ENCODE measurements around the gene SLMAP.

The SLMAP gene

GRCh38 chr3:57788624-57789018 is 32.5 kb downstream of the SLMAP start:
- no peaks in the 10 kb centered on the region for H3K9me3 ChIP-seq (ENCODE audit: control insufficient read depth, low read length)
- H3K27me3 ChIP-seq (replicated peaks; ENCODE audit: control insufficient read depth, insufficient read depth, low read length, poor library complexity, severe bottlenecking): no peaks in the 10 kb centered on the region
- peaks cover 8% of the 10 kb centered on the region for H3K4me1 ChIP-seq (ENCODE audit: control insufficient read depth, insufficient read depth, low read length, poor library complexity, severe bottlenecking)
- H3K4me3 ChIP-seq (ENCODE audit: insufficient read depth, low read depth, low read length, poor library complexity, severe bottlenecking): no peak overlapping the region
- no peaks in the 10 kb centered on the region for H3K36me3 ChIP-seq (ENCODE audit: control insufficient read depth, insufficient read depth, low read length)
- H3K27ac ChIP-seq (ENCODE audit: insufficient read depth, low read length, poor library complexity, severe bottlenecking): no peak overlapping the region
- no peak for DNase-seq

GRCh38 chr3:57791245-57791644 is 35.1 kb downstream of the SLMAP start:
- Histone ChIP-seq H3K36me3 (ENCODE audit: control insufficient read depth, insufficient read depth, low read length) (no peaks in the 10 kb centered on the region), H3K27ac (ENCODE audit: insufficient read depth, low read length, poor library complexity, severe bottlenecking) (no peak overlapping the region), H3K4me1 (ENCODE audit: control insufficient read depth, insufficient read depth, low read length, poor library complexity, severe bottlenecking) (peaks cover 3% of the 10 kb centered on the region), H3K27me3 (replicated peaks; ENCODE audit: control insufficient read depth, insufficient read depth, low read length, poor library complexity, severe bottlenecking) (no peaks in the 10 kb centered on the region), H3K4me3 (ENCODE audit: insufficient read depth, low read depth, low read length, poor library complexity, severe bottlenecking) (no peak overlapping the region), H3K9me3 (ENCODE audit: control insufficient read depth, low read length) (no peaks in the 10 kb centered on the region)
- DNase-seq: no peak

- H3K9me3 ChIP-seq (ENCODE audit: control insufficient read depth, low read length): no peaks in the 10 kb centered on the region
- DNase-seq: no peak
- H3K36me3 ChIP-seq (ENCODE audit: control insufficient read depth, insufficient read depth, low read length): no peaks in the 10 kb centered on the region
- no peak overlapping the region for H3K27ac ChIP-seq (ENCODE audit: insufficient read depth, low read length, poor library complexity, severe bottlenecking)
- no peak overlapping the region for H3K4me3 ChIP-seq (ENCODE audit: insufficient read depth, low read depth, low read length, poor library complexity, severe bottlenecking)
- H3K4me1 ChIP-seq (ENCODE audit: control insufficient read depth, insufficient read depth, low read length, poor library complexity, severe bottlenecking): peaks cover 3% of the 10 kb centered on the region
- no peaks in the 10 kb centered on the region for H3K27me3 ChIP-seq (replicated peaks; ENCODE audit: control insufficient read depth, insufficient read depth, low read length, poor library complexity, severe bottlenecking)
These were observed 36.1 kb downstream of the SLMAP start for GRCh38 chr3:57792198-57792597.

- H3K9me3 ChIP-seq (ENCODE audit: control insufficient read depth, low read length): no peaks in the 10 kb centered on the region
- H3K27me3 ChIP-seq (replicated peaks; ENCODE audit: control insufficient read depth, insufficient read depth, low read length, poor library complexity, severe bottlenecking): no peaks in the 10 kb centered on the region
- DNase-seq: no peak
- H3K36me3 ChIP-seq (ENCODE audit: control insufficient read depth, insufficient read depth, low read length): no peaks in the 10 kb centered on the region
- no peak overlapping the region for H3K4me3 ChIP-seq (ENCODE audit: insufficient read depth, low read depth, low read length, poor library complexity, severe bottlenecking)
- no peak overlapping the region for H3K27ac ChIP-seq (ENCODE audit: insufficient read depth, low read length, poor library complexity, severe bottlenecking)
- H3K4me1 ChIP-seq (ENCODE audit: control insufficient read depth, insufficient read depth, low read length, poor library complexity, severe bottlenecking): no peaks in the 10 kb centered on the region
These were observed 37.7 kb downstream of the SLMAP start for GRCh38 chr3:57793737-57794187.

GRCh38 chr3:57794501-57794900 is 38.4 kb downstream of the SLMAP start:
- H3K27ac ChIP-seq (ENCODE audit: insufficient read depth, low read length, poor library complexity, severe bottlenecking): no peak overlapping the region
- no peaks in the 10 kb centered on the region for H3K36me3 ChIP-seq (ENCODE audit: control insufficient read depth, insufficient read depth, low read length)
- H3K4me1 ChIP-seq (ENCODE audit: control insufficient read depth, insufficient read depth, low read length, poor library complexity, severe bottlenecking): no peaks in the 10 kb centered on the region
- H3K9me3 ChIP-seq (ENCODE audit: control insufficient read depth, low read length): no peaks in the 10 kb centered on the region
- H3K4me3 ChIP-seq (ENCODE audit: insufficient read depth, low read depth, low read length, poor library complexity, severe bottlenecking): no peak overlapping the region
- DNase-seq: no peak
- H3K27me3 ChIP-seq (replicated peaks; ENCODE audit: control insufficient read depth, insufficient read depth, low read length, poor library complexity, severe bottlenecking): no peaks in the 10 kb centered on the region

GRCh38 chr3:57794951-57795350 is 38.8 kb downstream of the SLMAP start:
- no peaks in the 10 kb centered on the region for H3K36me3 ChIP-seq (ENCODE audit: control insufficient read depth, insufficient read depth, low read length)
- H3K4me1 ChIP-seq (ENCODE audit: control insufficient read depth, insufficient read depth, low read length, poor library complexity, severe bottlenecking): no peaks in the 10 kb centered on the region
- H3K4me3 ChIP-seq (ENCODE audit: insufficient read depth, low read depth, low read length, poor library complexity, severe bottlenecking): no peak overlapping the region
- H3K27me3 ChIP-seq (replicated peaks; ENCODE audit: control insufficient read depth, insufficient read depth, low read length, poor library complexity, severe bottlenecking): no peaks in the 10 kb centered on the region
- H3K27ac ChIP-seq (ENCODE audit: insufficient read depth, low read length, poor library complexity, severe bottlenecking): no peak overlapping the region
- H3K9me3 ChIP-seq (ENCODE audit: control insufficient read depth, low read length): no peaks in the 10 kb centered on the region
- DNase-seq: no peak

- DNase-seq: no peak
- Histone ChIP-seq H3K27me3 (replicated peaks; ENCODE audit: control insufficient read depth, insufficient read depth, low read length, poor library complexity, severe bottlenecking) (no peaks in the 10 kb centered on the region), H3K4me3 (ENCODE audit: insufficient read depth, low read depth, low read length, poor library complexity, severe bottlenecking) (no peak overlapping the region), H3K36me3 (ENCODE audit: control insufficient read depth, insufficient read depth, low read length) (no peaks in the 10 kb centered on the region), H3K9me3 (ENCODE audit: control insufficient read depth, low read length) (no peaks in the 10 kb centered on the region), H3K4me1 (ENCODE audit: control insufficient read depth, insufficient read depth, low read length, poor library complexity, severe bottlenecking) (no peaks in the 10 kb centered on the region), H3K27ac (ENCODE audit: insufficient read depth, low read length, poor library complexity, severe bottlenecking) (no peak overlapping the region)
These were observed 40.2 kb downstream of the SLMAP start for GRCh38 chr3:57796261-57796660.

GRCh38 chr3:57797701-57798487 is 41.8 kb downstream of the SLMAP start:
- no peaks in the 10 kb centered on the region for H3K4me1 ChIP-seq (ENCODE audit: control insufficient read depth, insufficient read depth, low read length, poor library complexity, severe bottlenecking)
- no peak overlapping the region for H3K27ac ChIP-seq (ENCODE audit: insufficient read depth, low read length, poor library complexity, severe bottlenecking)
- no peaks in the 10 kb centered on the region for H3K36me3 ChIP-seq (ENCODE audit: control insufficient read depth, insufficient read depth, low read length)
- no peaks in the 10 kb centered on the region for H3K9me3 ChIP-seq (ENCODE audit: control insufficient read depth, low read length)
- no peak overlapping the region for H3K4me3 ChIP-seq (ENCODE audit: insufficient read depth, low read depth, low read length, poor library complexity, severe bottlenecking)
- no peaks in the 10 kb centered on the region for H3K27me3 ChIP-seq (replicated peaks; ENCODE audit: control insufficient read depth, insufficient read depth, low read length, poor library complexity, severe bottlenecking)
- no peak for DNase-seq

- no peaks in the 10 kb centered on the region for H3K36me3 ChIP-seq (ENCODE audit: control insufficient read depth, insufficient read depth, low read length)
- H3K27me3 ChIP-seq (replicated peaks; ENCODE audit: control insufficient read depth, insufficient read depth, low read length, poor library complexity, severe bottlenecking): no peaks in the 10 kb centered on the region
- DNase-seq: no peak
- peak overlapping the region; percentile 10 for H3K27ac ChIP-seq (ENCODE audit: insufficient read depth, low read length, poor library complexity, severe bottlenecking)
- H3K9me3 ChIP-seq (ENCODE audit: control insufficient read depth, low read length): no peaks in the 10 kb centered on the region
- peak overlapping the region; percentile 2 for H3K4me3 ChIP-seq (ENCODE audit: insufficient read depth, low read depth, low read length, poor library complexity, severe bottlenecking)
- peaks cover 17% of the 10 kb centered on the region for H3K4me1 ChIP-seq (ENCODE audit: control insufficient read depth, insufficient read depth, low read length, poor library complexity, severe bottlenecking)
These were observed 47.6 kb downstream of the SLMAP start for GRCh38 chr3:57803647-57804081.

- no peak for DNase-seq
- Histone ChIP-seq H3K27ac (ENCODE audit: insufficient read depth, low read length, poor library complexity, severe bottlenecking) (no peak overlapping the region), H3K4me3 (ENCODE audit: insufficient read depth, low read depth, low read length, poor library complexity, severe bottlenecking) (no peak overlapping the region), H3K4me1 (ENCODE audit: control insufficient read depth, insufficient read depth, low read length, poor library complexity, severe bottlenecking) (peaks cover 17% of the 10 kb centered on the region), H3K9me3 (ENCODE audit: control insufficient read depth, low read length) (no peaks in the 10 kb centered on the region), H3K36me3 (ENCODE audit: control insufficient read depth, insufficient read depth, low read length) (no peaks in the 10 kb centered on the region), H3K27me3 (replicated peaks; ENCODE audit: control insufficient read depth, insufficient read depth, low read length, poor library complexity, severe bottlenecking) (no peaks in the 10 kb centered on the region)
These were observed 49.2 kb downstream of the SLMAP start for GRCh38 chr3:57805266-57805665.

All from effector memory CD4-positive, alpha-beta T cell (primary cell).